Heart left ventricle (tissue), 13 donors: ENCODE measurements around the gene OR1E1.

ENCODE experiments used
- POLR2A ChIP-seq, 2 donors: fragments of 450-650 bp; IDR thresholded peaks; one replicate each; pipeline ENCODE4 v1.6.1; 2017; ENCODE audit warnings: antibody characterized with exemption in 2 of 2, mild to moderate bottlenecking in 2 of 2, moderate library complexity in 2 of 2
- TF ChIP-seq, protein P1 (sequence below), 12 donors: fragments of 200-600 bp; sonication (generic) in 4 of 12; IDR thresholded peaks; one replicate each; pipeline versions ENCODE4 v1.5.0 to v1.8.0; 2018 to 2022; ENCODE audit warnings: antibody characterized with exemption in 12 of 12, mild to moderate bottlenecking in 5 of 12
- donor health status: ischemic (EF 13 %, LVEDD 7.1; RV severe dilation, severe dysfunction).
- donor health status: DM: no; HTN: yes; CAD: no.
- donor health status: DM: no; HTN: no; CAD: no.
- donor health status: ischemic (EF 25% LVEDD 6.9; RV normal size, moderate dysfunction).
- donor health status: ischemic (EF 25% LVEDD 5.7; RV mildly dilated, moderate dysfunction).
- donor health status: ischemic (EF 35%, LVEDD 5.7; RV mildly dilated, moderate dysfunction).
- donor health status: nonischemic (EF 11% LVEDD 7.7; RV severe dilation, severe dysfunction).
- donor health status: DM: yes; HTN: yes; CAD: no.
- donor health status: PGD.
- donor health status: ischemic (EF 29% LVEDD 5.4; RV normal size, mild dysfunction).
- donor health status: nonischemic (EF 23%, LVEDD 6.1; RV moderate dilation, normal function).

DNA sequence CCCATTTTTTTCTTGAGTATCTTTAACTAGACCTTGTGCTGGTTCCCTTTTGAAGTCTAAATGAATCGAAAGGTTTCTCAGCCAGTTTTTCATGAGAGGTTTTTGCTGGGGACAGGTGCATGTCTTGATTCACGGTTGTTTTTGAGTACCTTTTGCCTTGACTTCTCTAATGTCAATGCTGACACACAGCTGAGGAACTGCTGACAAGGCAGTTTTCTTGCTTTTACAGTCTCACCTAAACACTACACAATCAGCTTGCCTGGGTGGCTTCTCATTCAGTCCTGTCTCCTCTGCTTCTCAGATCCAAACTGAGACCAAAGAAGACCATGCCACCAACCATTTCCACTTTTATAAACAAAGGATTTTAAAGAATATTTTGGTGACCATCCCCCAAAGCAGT is 20.0 kb upstream of the OR1E1 start:
- TF ChIP-seq, protein P1, sequence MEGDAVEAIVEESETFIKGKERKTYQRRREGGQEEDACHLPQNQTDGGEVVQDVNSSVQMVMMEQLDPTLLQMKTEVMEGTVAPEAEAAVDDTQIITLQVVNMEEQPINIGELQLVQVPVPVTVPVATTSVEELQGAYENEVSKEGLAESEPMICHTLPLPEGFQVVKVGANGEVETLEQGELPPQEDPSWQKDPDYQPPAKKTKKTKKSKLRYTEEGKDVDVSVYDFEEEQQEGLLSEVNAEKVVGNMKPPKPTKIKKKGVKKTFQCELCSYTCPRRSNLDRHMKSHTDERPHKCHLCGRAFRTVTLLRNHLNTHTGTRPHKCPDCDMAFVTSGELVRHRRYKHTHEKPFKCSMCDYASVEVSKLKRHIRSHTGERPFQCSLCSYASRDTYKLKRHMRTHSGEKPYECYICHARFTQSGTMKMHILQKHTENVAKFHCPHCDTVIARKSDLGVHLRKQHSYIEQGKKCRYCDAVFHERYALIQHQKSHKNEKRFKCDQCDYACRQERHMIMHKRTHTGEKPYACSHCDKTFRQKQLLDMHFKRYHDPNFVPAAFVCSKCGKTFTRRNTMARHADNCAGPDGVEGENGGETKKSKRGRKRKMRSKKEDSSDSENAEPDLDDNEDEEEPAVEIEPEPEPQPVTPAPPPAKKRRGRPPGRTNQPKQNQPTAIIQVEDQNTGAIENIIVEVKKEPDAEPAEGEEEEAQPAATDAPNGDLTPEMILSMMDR (IDR thresholded peaks at IDR 0.05): no peak
- no peak for TF ChIP-seq POLR2A (IDR thresholded peaks at IDR 0.05)
